Measurements from ENCODE around the gene DNASE1L1.

The DNASE1L1 gene

DNA sequence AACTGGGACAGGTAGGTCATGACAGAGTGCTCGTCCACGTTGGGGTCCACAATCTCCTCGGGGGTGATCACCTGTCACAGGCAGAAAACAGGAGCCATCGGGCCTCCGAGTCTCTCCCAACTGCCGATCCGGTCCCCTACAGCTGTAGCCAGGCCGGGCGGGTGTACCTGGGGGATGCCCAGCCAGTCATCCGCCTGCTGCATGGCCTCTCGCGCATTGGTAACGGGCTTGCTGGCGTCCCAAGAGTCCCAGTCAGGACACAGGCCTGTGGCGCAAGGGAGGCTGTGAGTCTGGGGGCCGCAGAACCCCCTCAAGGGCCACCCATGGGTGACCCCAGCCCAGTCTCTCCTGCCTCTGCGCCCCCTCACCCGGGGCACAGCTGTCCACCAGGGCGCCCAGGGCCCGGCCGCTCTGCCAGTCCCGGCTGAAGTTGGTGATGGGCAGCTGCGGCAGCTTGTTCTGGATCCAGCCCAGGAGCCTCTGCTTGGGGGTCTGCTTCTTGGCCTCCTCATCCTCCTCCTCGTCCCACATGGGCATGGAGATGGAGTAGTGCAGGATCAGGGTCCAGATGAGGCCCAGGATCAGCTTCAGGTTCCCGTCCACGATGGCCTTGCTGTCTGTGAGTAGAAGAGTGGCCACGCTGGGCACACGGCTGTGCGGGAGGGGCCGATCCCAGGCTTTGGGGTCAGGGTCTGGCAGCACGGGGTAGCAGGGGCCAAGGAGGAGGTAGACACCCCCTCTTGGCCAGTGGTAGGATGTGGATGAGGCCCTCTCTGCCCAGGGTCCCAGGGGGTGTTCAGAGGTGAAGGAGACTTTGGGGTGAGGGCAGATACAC is 41.4 kb downstream of the DNASE1L1 start:
- DNase-seq (ENCODE audit: low spot score) = no peak

GRCh38 chrX:154366666-154367055 is 42.4 kb downstream of the DNASE1L1 start:
- no peak for DNase-seq (ENCODE audit: low spot score)

- DNase-seq (ENCODE audit: low spot score) = no peak
Measured at GRCh38 chrX:154365997-154366665, 42.9 kb downstream of the DNASE1L1 start.

- no peak for DNase-seq (ENCODE audit: low spot score)
Measured at GRCh38 chrX:154365052-154365600, 43.9 kb downstream of the DNASE1L1 start.

GRCh38 chrX:154363706-154364439 is 45.2 kb downstream of the DNASE1L1 start:
- no peak for DNase-seq (ENCODE audit: low spot score)

DNA sequence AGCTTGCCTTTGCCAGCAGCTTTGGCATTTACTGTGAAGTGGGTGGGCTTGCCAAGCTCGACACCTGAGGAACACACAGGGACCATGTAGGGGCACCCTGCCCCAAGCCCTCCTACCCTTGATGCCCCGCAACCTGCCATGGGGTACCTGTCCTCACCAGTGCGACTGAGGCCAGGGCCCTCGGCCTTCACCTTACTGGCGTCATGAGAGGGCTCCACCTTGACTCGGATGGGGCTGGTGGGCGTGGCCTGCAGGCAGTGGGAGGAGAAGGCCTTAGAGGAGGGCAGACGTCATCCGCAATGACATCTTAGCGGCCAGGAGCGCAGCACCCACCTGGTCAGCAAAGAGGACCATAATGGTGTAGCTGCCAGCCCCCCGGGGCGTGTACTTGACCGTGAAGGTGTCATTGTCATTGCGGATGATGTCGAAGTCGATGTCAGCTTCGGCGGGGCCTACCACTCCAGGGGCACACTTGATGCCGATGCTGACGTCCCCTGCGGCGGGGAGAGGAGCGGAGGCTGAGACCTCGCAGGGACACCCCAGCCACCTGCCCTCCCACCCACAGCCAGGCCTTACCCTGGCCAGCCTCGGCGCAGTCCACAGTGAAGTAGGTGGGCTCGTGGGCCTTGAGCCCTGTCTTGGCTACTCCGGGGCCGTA is 46.8 kb downstream of the DNASE1L1 start:
- DNase-seq (ENCODE audit: low spot score) = no peak

DNA sequence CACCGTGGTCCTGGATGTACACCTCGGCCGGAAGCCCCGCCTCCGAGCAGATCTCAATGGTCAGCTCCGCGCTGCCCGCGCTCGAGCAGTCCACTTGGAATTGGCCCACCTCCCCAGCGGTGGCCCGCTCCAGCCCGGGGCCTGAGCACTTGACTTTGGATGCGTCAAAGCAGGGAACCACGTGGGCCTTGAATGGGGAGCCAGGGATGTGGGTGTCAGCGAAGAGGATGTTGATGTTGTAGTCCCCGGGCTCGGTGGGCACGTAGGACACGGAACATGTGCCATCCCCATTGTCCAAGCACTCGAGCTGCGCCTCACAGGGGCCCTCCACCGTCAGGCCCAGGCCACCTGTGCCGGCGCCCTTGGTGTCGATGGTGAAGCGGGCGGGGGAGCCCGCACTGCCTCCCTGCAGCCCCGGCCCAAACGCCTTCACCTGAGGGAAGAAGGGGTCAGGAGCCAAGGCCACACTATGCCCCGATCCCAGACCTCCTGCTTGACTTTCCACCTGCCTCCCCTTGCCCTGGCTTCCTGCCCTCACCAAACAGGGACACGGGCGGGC is 48.8 kb downstream of the DNASE1L1 start:
- no peak for DNase-seq (ENCODE audit: low spot score)

DNA sequence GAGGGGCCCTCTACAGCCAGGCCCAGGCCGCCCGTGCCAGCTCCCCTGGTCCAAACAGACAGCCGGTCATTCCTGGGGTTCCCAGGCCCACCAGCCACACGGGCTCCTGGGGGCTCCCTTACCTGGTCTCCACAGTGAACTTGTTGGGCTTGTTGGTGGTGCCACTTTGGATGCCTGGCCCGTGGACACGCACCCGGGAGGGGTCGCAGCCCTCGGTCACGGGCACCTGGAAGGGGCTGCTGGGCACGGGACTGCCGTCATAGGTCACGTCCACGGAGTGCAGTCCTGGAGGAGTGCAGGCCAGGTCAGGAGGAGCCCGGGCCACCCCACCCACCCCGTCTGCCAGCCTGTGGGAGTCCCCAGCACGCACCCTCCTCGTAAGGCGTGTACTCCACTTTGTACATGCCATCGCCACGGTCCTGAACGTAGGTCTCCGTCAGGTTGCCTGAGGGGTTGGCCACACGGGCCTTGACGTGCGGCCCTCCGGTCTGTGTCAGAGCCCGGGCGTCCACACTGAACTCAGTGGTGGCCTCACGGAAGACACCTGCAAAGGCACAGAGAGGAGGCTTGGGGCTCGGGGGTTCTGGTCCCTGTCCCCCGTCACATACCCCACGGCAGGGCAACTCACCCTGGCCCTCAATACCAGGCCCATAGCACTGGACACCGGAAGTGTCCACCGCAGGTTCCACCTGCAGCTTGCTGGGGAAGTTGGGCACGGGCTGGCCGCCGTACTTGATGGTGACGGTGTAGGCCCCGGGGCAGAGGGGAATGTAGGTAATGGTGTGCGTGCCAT is 49.5 kb downstream of the DNASE1L1 start:
- no peak for DNase-seq (ENCODE audit: low spot score)

DNA sequence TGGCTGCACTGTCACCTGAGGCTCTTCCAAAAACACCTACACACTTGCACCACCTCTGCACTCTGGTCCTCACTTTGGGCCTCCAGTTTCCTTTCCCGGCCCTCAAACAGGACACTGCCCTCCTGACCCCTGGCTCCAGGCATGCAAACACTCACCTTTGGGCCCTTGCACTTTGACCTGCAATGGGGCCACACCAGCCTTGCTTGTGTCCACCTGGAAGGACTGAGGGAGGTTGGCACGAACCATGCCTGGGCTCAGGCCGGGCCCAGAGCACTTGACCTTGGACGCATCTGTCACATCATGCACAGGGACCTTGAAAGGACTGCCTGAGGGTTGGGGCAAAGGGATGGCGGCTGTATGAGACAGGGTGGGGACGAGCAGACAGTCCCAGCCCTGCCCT is 50.2 kb downstream of the DNASE1L1 start:
- no peak for DNase-seq (ENCODE audit: low spot score)

DNA sequence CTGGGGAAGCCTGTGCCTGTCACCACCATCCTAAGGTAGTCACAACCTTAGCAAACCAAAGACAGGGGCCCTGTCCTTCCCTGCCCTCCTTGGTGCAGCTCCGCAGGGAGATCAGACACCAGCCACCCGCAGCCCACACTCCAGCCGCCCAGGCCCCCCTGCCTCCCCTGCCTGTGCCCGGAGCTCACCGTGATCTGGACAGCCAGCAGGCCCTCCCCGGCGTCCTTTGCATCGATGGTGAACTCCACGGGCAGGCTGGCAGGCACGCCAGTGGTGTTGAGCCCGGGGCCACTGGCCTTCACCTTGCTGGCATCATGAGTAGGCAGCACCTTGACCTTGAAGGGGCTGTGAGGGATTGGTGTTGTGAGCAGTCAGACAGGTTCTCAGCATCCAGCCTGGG is 51.0 kb downstream of the DNASE1L1 start:
- no peak for DNase-seq (ENCODE audit: low spot score)

GRCh38 chrX:154357205-154357604 is 51.8 kb downstream of the DNASE1L1 start:
- no peak for DNase-seq (ENCODE audit: low spot score)

DNA sequence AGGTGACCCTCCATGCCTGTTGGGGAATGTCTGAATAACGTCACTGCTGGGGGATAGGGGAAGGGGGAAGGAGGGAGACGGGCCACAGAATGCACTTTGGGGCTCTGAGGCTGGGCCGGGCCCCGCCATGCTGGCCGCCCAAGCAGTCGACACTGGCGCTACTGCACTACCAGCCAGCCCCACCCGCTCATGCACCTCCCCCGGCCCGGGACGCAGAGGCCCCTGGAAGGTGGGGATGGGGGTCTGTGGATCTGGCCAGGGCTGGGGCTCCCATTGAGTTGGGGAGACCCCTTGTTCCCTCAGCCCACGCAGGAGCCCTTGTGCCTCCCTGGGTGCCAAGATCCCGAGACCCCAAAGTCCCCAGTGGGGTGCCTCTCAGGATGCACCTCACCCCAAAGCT is 52.5 kb downstream of the DNASE1L1 start:
- DNase-seq (ENCODE audit: low spot score) = no peak

GRCh38 chrX:154355776-154356140 is 53.3 kb downstream of the DNASE1L1 start:
- no peak for DNase-seq (ENCODE audit: low spot score)

DNA sequence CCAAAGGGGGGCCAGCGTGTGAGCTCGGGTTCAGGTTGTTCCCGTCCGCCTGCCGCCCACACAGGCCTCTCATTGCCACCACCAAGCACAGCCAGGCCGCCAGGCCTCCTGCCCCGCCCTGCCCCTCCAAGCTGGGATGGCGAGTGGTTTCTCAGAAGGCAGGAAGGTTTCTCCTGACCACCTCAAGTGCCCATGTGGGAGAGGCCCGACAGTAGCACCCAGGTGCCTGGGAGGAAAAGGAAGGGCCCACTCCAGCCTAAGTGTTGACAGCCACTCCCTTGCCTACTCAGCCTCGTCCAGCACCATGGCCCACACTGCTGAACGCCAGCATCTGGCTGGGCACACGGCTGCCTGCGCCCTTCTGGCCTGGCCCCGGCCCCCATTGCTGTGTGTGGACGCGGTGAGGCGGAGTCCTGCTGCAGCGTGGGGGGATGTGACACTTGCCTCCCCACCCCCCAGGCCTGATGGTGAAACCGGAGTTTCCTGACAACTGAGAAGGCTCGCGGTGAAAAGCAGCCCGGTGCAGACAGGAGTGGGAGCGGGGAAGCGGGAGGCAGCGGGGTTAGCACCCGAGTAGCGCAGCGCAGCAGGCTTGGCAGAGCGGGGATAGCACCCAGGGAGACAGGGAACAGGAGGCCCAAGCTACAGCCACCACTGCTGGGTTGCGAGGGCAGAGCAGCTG is 53.8 kb downstream of the DNASE1L1 start:
- DNase-seq (ENCODE audit: low spot score) = no peak

- no peak for DNase-seq (ENCODE audit: low spot score)
Measured at GRCh38 chrX:154354516-154354915, 54.5 kb downstream of the DNASE1L1 start.

- DNase-seq (ENCODE audit: low spot score) = no peak
Measured at GRCh38 chrX:154354013-154354412, 55.0 kb downstream of the DNASE1L1 start.

- no peak for DNase-seq (ENCODE audit: low spot score)
Measured at GRCh38 chrX:154353172-154353843, 55.7 kb downstream of the DNASE1L1 start.

DNA sequence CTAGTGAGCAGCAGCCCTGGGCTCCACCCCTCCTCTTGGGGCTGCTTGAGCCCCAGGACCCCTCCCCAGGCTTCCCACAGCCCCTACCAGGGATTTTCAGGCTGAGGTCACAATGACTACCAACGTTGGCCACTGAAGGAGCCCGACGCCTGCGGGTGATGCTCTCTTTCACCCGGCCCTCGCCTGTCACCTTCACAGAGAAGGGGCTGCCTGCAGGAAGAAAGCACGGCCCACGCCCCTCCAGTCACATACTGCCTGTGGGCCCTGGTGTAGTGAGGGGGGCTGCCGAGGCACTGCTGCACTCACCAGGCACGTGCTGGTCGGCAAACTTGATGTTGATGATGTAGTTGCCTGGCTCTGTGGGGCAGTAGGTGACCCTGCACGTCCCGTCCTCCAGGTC is 56.6 kb downstream of the DNASE1L1 start:
- no peak for DNase-seq (ENCODE audit: low spot score)

DNA sequence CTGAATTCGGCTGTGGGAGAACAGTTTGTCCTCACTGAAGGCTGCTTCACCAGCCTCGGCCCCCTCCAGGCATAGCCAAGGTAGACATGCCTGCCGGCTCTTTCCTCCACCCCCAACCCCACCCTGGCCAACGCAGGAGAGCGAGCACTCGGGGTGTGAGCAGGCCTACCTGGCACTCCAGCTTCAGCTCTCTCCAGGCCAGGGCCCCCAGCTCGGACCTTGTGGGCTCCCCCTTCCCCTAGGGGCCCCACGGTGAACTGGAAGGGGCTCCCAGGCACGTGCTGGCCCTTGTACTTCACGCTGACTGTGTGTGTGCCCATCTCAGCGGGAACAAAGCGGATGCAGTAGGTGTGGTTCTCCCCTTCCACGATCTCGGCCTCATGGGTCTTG is 57.0 kb downstream of the DNASE1L1 start:
- DNase-seq (ENCODE audit: low spot score) = no peak

Data from ecto neural progenitor cell (in vitro differentiated cells).